Keratinocyte (primary cell): ENCODE data around the gene CD4.

ENCODE experiments used
- EZH2 ChIP-seq: IDR thresholded peaks from one replicate; pipeline ENCODE4 v1.6.1; 2012; ENCODE audit warnings: inconsistent platforms, mild to moderate bottlenecking, low read length, moderate library complexity
- TF ChIP-seq, protein P1 (sequence below), 3 experiments: IDR thresholded peaks in 1 of 3; conservative IDR thresholded peaks in 1 of 3; optimal IDR thresholded peaks in 1 of 3; 2 replicates in 2 of 3; 3 replicates in 1 of 3; pipeline versions ENCODE3 to v1.5.1; 2011; ENCODE audit warnings: low read length in 3 of 3, mild to moderate bottlenecking in 3 of 3, moderate library complexity in 2 of 3, control low read depth in 1 of 3, inconsistent platforms in 1 of 3; ENCODE audit not compliant: insufficient read depth in 2 of 3; ENCODE audit errors: extremely low read depth in 1 of 3

GRCh38 chr12:6742834-6743233, 46.5 kb upstream of the CD4 start:
- TF ChIP-seq, protein P1, sequence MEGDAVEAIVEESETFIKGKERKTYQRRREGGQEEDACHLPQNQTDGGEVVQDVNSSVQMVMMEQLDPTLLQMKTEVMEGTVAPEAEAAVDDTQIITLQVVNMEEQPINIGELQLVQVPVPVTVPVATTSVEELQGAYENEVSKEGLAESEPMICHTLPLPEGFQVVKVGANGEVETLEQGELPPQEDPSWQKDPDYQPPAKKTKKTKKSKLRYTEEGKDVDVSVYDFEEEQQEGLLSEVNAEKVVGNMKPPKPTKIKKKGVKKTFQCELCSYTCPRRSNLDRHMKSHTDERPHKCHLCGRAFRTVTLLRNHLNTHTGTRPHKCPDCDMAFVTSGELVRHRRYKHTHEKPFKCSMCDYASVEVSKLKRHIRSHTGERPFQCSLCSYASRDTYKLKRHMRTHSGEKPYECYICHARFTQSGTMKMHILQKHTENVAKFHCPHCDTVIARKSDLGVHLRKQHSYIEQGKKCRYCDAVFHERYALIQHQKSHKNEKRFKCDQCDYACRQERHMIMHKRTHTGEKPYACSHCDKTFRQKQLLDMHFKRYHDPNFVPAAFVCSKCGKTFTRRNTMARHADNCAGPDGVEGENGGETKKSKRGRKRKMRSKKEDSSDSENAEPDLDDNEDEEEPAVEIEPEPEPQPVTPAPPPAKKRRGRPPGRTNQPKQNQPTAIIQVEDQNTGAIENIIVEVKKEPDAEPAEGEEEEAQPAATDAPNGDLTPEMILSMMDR (optimal IDR thresholded peaks at IDR 0.05 in 1 of 3, IDR thresholded peaks at IDR 0.05 in 1 of 3, conservative IDR thresholded peaks at IDR 0.05 in 1 of 3; ENCODE audit: extremely low read depth in 1 of 3, insufficient read depth in 2 of 3, low read length in 3 of 3): no peak
- TF ChIP-seq EZH2: no peak
